ENCODE measurements around the gene SGIP1. TPM values are rescaled to one million over a fixed set of nuclear protein-coding genes. Genes with fewer than 3 reads are reported as not detected.
A peak's percentile ranks its signal among the peaks of the same experiment; 100 is the strongest.

SGIP1 gene
- total and polyA plus RNA-seq, 2 of the 8 experiments (the other 6 are each of a cell fraction or from before 2014, with no cell fraction given) = 1.4 to 2.1 TPM

GRCh38 chr1:66502086-66502485 is 31.9 kb upstream of the SGIP1 start:
- no peaks in the 10 kb centered on the region for H3K79me2 ChIP-seq (ENCODE audit: control insufficient read depth in 1 of 2, insufficient read depth in 2 of 2, low read length in 2 of 2)
- H3K56ac ChIP-seq (replicated peaks; ENCODE audit: insufficient read length, low read depth, low read length) = no peak overlapping the region
- no peaks in the 10 kb centered on the region for H3K36me3 ChIP-seq (ENCODE audit: control insufficient read depth in 2 of 4, insufficient read depth in 4 of 4, low read length in 3 of 4)
- H3K23ac ChIP-seq (ENCODE audit: insufficient read length) = no peak overlapping the region
- 0 out of 2 replicates have a peak overlapping the region, but pooled peaks have one; percentile 70 for H2AFZ ChIP-seq (ENCODE audit: low read length)
- POLR2A ChIA-PET (ENCODE audit: partially characterized antibody) = no interaction called here
- no peak overlapping the region for H3K27ac ChIP-seq (ENCODE audit: low read depth, low read length)
- H3K4me3 ChIP-seq (ENCODE audit: extremely low read depth in 1 of 4, insufficient read depth in 2 of 4, low read depth in 3 of 4, low read length in 4 of 4) = no peak overlapping the region
- no peak overlapping the region for H2AK5ac ChIP-seq (ENCODE audit: low read depth, low read length)
- no peak overlapping the region for H2BK20ac ChIP-seq (ENCODE audit: low read length)
- H3K18ac ChIP-seq (ENCODE audit: extremely low read depth, low read length) = no peak overlapping the region
- no peak overlapping the region for H2BK12ac ChIP-seq (ENCODE audit: low read depth, low read length)
- H4K20me1 ChIP-seq (replicated peaks in 1 of 2; ENCODE audit: control insufficient read depth in 1 of 2, insufficient read depth in 2 of 2, low read length in 2 of 2) = peaks cover 0 to 2% of the 10 kb centered on the region in 2 experiments
- H3K9me3 ChIP-seq (ENCODE audit: insufficient read depth in 2 of 2, low read depth in 1 of 2, low read length in 1 of 2) = no peaks in the 10 kb centered on the region
- CTCF ChIA-PET (ENCODE audit: partially characterized antibody) = interaction anchor here (2.5 to 5.4 kb wide), 3 partner anchors 52 to 245 kb away, joined by 12 to 53 read pairs (median 17); no protein-coding TSS in a partner anchor
- H3K4ac ChIP-seq (replicated peaks; ENCODE audit: insufficient read length, low read depth, low read length) = no peak overlapping the region
- H4K5ac ChIP-seq (ENCODE audit: insufficient read length, low read depth, low read length) = no peak overlapping the region
- H2BK15ac ChIP-seq (ENCODE audit: low read length) = no peak overlapping the region
- no peak overlapping the region for H3K9ac ChIP-seq (replicated peaks in 1 of 4; ENCODE audit: extremely low read depth in 1 of 4, low read depth in 3 of 4, low read length in 3 of 4)
- no peak overlapping the region for H3K14ac ChIP-seq (ENCODE audit: insufficient read length)
- no peaks in the 10 kb centered on the region for H3K79me1 ChIP-seq (ENCODE audit: low read depth, low read length)
- 84% methylated on average over 1 of the region's 1 CpG; no CpG with 5 or more reads in 1 of the 2 experiments for WGBS, 2 experiments (ENCODE audit: extremely low coverage in 1 of 2, insufficient coverage in 1 of 2, insufficient read length in 1 of 2, insufficient replicate concordance in 2 of 2, low coverage in 1 of 2, low lambda C conversion rate in 2 of 2, missing lambda C conversion rate in 1 of 2)
- no peaks in the 10 kb centered on the region for H3K4me1 ChIP-seq (replicated peaks in 1 of 4; ENCODE audit: control insufficient read depth in 3 of 4, insufficient read depth in 4 of 4, low read length in 3 of 4)
- no peak overlapping the region for H2BK120ac ChIP-seq (replicated peaks; ENCODE audit: low read depth, low read length)
- no peaks in the 10 kb centered on the region for H3K23me2 ChIP-seq (ENCODE audit: low read depth, low read length)
- no peaks in the 10 kb centered on the region for H3K27me3 ChIP-seq (replicated peaks in 1 of 4; ENCODE audit: control insufficient read depth in 3 of 4, extremely low read depth in 1 of 4, insufficient read depth in 3 of 4, low read length in 3 of 4)
- DNase-seq (ENCODE audit: low read depth in 1 of 2, low spot score in 2 of 2) (no peak), FAIRE-seq (no peak)
- no peak overlapping the region for H4K91ac ChIP-seq (replicated peaks; ENCODE audit: insufficient read length, low read length)
- H2BK5ac ChIP-seq (ENCODE audit: low read depth, low read length) = no peak overlapping the region
- no peak overlapping the region for H4K8ac ChIP-seq (ENCODE audit: extremely low read depth, insufficient read depth, low read length)
- H3K4me2 ChIP-seq (ENCODE audit: insufficient read depth in 1 of 2, low read depth in 2 of 2, low read length in 2 of 2) = no peak overlapping the region
- TF ChIP-seq CTBP2 (IDR thresholded peaks at IDR 0.05; ENCODE audit: borderline replicate concordance, insufficient read depth, insufficient read length, low read length) (no peak), MAFK (IDR thresholded peaks at IDR 0.05; ENCODE audit: low read depth, low read length) (no peak), YY1 (IDR thresholded peaks at IDR 0.05; ENCODE audit: low read depth, low read length) (no peak), SP1 (IDR thresholded peaks at IDR 0.05; ENCODE audit: low read depth, low read length) (no peak), JUN (IDR thresholded peaks at IDR 0.05; ENCODE audit: low read depth, low read length) (no peak), RBBP5 (IDR thresholded peaks at IDR 0.05; ENCODE audit: borderline replicate concordance, low read depth, low read length) (no peak), CHD2 (IDR thresholded peaks at IDR 0.05; ENCODE audit: low read length) (no peak), EP300 (IDR thresholded peaks at IDR 0.05; ENCODE audit: borderline replicate concordance in 1 of 2, low read depth in 2 of 2, low read length in 2 of 2) (no peak), BRCA1 (IDR thresholded peaks at IDR 0.05; ENCODE audit: low read depth, low read length) (no peak), RFX5 (IDR thresholded peaks at IDR 0.05; ENCODE audit: borderline replicate concordance, low read depth, low read length) (no peak), TEAD4 (IDR thresholded peaks at IDR 0.05; ENCODE audit: low read depth, low read length) (no peak), SP4 (IDR thresholded peaks at IDR 0.05; ENCODE audit: low read length) (no peak), GABPA (IDR thresholded peaks at IDR 0.05; ENCODE audit: borderline replicate concordance, insufficient read depth, low read length) (no peak), ATF3 (IDR thresholded peaks at IDR 0.05; ENCODE audit: insufficient read depth, low read depth, low read length) (no peak), BACH1 (IDR thresholded peaks at IDR 0.05; ENCODE audit: low read length) (no peak)
